Spleen (tissue), 7 donors: ENCODE data around the gene RNF103.

Source experiments
- POLR2AphosphoS5 ChIP-seq, 3 donors: sonication (generic); formaldehyde crosslinking; IDR thresholded peaks; one replicate each; pipeline ENCODE4 v1.5.1; 2017; ENCODE audit warnings: antibody characterized with exemption in 3 of 3
- TF ChIP-seq, protein P1 (sequence below), 11 experiments: fragments of 200-600 bp in 7 of 11; fragments of 450-650 bp in 4 of 11; sonication (generic) in 4 of 11; IDR thresholded peaks in 8 of 11; conservative IDR thresholded peaks in 3 of 11; 1 replicate in 7 of 11; 2 replicates in 4 of 11; pipeline versions ENCODE4 v1.4.0 to v1.8.0; 2016 to 2021; ENCODE audit warnings: antibody characterized with exemption in 11 of 11, inconsistent platforms in 4 of 11, mild to moderate bottlenecking in 1 of 11
- donor health status: DM: no; HTN: no; CAD: no; lungs with moderate emphysema.
- donor health status: DM: no; HTN: no; CAD: no.
- donor health status: DM: no; HTN: no; CAD: no.

DNA sequence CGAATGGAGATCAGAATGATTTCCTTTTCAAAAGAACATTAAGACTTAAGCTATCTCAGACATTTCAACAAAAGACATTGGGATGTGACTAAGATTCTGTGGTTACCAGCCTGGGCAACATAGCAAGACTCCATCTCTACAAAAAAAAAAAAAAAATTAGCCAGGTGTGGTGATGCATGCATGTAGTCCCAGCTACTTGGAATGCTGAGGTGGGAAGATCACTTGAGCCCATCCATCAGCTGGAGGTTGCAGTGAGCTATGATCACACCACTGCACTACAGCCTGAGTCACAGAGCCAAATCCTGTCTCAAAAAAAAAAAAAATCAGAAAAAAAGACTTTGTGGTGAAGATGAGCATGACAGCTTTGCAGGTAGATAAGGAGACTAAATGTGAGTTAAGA lies 12.8 kb downstream of the RNF103 start:
- TF ChIP-seq, protein P1, sequence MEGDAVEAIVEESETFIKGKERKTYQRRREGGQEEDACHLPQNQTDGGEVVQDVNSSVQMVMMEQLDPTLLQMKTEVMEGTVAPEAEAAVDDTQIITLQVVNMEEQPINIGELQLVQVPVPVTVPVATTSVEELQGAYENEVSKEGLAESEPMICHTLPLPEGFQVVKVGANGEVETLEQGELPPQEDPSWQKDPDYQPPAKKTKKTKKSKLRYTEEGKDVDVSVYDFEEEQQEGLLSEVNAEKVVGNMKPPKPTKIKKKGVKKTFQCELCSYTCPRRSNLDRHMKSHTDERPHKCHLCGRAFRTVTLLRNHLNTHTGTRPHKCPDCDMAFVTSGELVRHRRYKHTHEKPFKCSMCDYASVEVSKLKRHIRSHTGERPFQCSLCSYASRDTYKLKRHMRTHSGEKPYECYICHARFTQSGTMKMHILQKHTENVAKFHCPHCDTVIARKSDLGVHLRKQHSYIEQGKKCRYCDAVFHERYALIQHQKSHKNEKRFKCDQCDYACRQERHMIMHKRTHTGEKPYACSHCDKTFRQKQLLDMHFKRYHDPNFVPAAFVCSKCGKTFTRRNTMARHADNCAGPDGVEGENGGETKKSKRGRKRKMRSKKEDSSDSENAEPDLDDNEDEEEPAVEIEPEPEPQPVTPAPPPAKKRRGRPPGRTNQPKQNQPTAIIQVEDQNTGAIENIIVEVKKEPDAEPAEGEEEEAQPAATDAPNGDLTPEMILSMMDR (IDR thresholded peaks at IDR 0.05 in 8 of 11, conservative IDR thresholded peaks at IDR 0.05 in 3 of 11) = no peak
- TF ChIP-seq POLR2AphosphoS5 (IDR thresholded peaks at IDR 0.05) = no peak
